ENCODE results near the gene PGM2L1.

GRCh38 chr11:74288161-74288560, 110.1 kb downstream of the PGM2L1 start:
- TF ChIP-seq POLR2A (IDR thresholded peaks at IDR 0.05) (no peak), CTCF (IDR thresholded peaks at IDR 0.05 in 8 of 11, conservative IDR thresholded peaks at IDR 0.05 in 3 of 11) (no peak)
